ENCODE results near the gene MASP2.
"Not testable (repeated sequence)": the region's sequence is repeated elsewhere in the genome, so short reads cannot be mapped to it uniquely, and the experiment has no call there.

DNA sequence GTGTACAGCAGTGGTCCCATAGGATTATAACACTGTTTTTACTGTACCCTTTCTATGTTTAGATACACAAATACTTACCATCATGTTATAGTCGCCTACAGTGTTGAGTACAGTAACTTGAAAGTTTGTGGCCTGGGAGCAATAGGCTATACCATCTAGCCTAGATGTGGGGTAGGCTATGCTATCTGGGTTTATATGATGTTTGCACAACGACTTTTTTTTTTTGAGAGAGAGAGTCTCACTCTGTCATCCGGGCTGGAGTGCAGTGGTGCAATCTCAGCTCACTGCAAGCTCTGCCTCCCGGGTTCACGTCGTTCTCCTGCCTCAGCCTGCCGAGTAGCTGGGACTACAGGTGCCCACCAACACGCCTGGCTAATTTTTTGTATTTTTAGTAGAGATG is 27.7 kb downstream of the MASP2 start:
- not testable (repeated sequence) for TF ChIP-seq POLR2A (IDR thresholded peaks at IDR 0.05; ENCODE audit: control extremely low read depth in 1 of 2, low read depth in 2 of 2, low read length in 2 of 2); EZH2 (IDR thresholded peaks at IDR 0.05; ENCODE audit: low read depth, low read length, severe bottlenecking); TAF7 (optimal IDR thresholded peaks at IDR 0.05; ENCODE audit: borderline replicate concordance, low read depth, low read length); TEAD4 (IDR thresholded peaks at IDR 0.05; ENCODE audit: low read depth, low read length); CEBPB (IDR thresholded peaks at IDR 0.05; ENCODE audit: low read depth, low read length); KDM5A (IDR thresholded peaks at IDR 0.05; ENCODE audit: low read length); RAD21 (IDR thresholded peaks at IDR 0.05 in 1 of 2, conservative IDR thresholded peaks at IDR 0.05 in 1 of 2; ENCODE audit: low read depth in 2 of 2, low read length in 2 of 2)
- TF ChIP-seq, protein P1, sequence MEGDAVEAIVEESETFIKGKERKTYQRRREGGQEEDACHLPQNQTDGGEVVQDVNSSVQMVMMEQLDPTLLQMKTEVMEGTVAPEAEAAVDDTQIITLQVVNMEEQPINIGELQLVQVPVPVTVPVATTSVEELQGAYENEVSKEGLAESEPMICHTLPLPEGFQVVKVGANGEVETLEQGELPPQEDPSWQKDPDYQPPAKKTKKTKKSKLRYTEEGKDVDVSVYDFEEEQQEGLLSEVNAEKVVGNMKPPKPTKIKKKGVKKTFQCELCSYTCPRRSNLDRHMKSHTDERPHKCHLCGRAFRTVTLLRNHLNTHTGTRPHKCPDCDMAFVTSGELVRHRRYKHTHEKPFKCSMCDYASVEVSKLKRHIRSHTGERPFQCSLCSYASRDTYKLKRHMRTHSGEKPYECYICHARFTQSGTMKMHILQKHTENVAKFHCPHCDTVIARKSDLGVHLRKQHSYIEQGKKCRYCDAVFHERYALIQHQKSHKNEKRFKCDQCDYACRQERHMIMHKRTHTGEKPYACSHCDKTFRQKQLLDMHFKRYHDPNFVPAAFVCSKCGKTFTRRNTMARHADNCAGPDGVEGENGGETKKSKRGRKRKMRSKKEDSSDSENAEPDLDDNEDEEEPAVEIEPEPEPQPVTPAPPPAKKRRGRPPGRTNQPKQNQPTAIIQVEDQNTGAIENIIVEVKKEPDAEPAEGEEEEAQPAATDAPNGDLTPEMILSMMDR (IDR thresholded peaks at IDR 0.05; ENCODE audit: control extremely low read depth in 1 of 3, insufficient read depth in 1 of 3, low read depth in 1 of 3, low read length in 3 of 3), result not testable (repeated sequence)
